SK-N-SH treated with all-trans-retinoic acid at 6 μM for 48 hours (cell line): ENCODE measurements around the gene ADRA2C.

Experiments
- ATAC-seq: fragments of 200-7000 bp; cut with Tn5 transposase; 3 replicates; pipeline ENCODE4 v1.9.1; 2020; ENCODE audit warnings: mild to moderate bottlenecking, moderate library complexity
- ARNTL ChIP-seq: fragments of 450-650 bp; formaldehyde crosslinking; IDR thresholded peaks from 2 replicates; pipeline ENCODE4 v1.5.0; 2020; ENCODE audit warnings: low read depth, mild to moderate bottlenecking, moderate library complexity, borderline replicate concordance
- BACH2 ChIP-seq: fragments of 250-450 bp; sonication (Bioruptor Pico); IDR thresholded peaks from 2 replicates; pipeline ENCODE4 v1.9.0; 2021; ENCODE audit warnings: mild to moderate bottlenecking, borderline replicate concordance
- ESRRG ChIP-seq: fragments of 250-450 bp; sonication (Bioruptor Pico); IDR thresholded peaks from 2 replicates; pipeline ENCODE4 v1.6.1; 2021; ENCODE audit warnings: mild to moderate bottlenecking
- GLIS3 ChIP-seq: fragments of 250-450 bp; sonication (Bioruptor Pico); IDR thresholded peaks from 2 replicates; pipeline ENCODE4 v1.5.0; 2020; ENCODE audit warnings: mild to moderate bottlenecking, moderate library complexity
- ISL1 ChIP-seq: fragments of 250-450 bp; sonication (Bioruptor Pico); IDR thresholded peaks from 2 replicates; pipeline ENCODE4 v2.1.2; 2022; ENCODE audit warnings: mild to moderate bottlenecking, moderate library complexity
- RARB ChIP-seq: fragments of 250-450 bp; sonication (Bioruptor Pico); IDR thresholded peaks from 2 replicates; pipeline ENCODE4 v1.8.0; 2021; ENCODE audit warnings: mild to moderate bottlenecking, moderate library complexity
- SNAI2 ChIP-seq: fragments of 250-450 bp; sonication (Bioruptor Pico); IDR thresholded peaks from 2 replicates; pipeline ENCODE4 v1.5.0; 2020; ENCODE audit warnings: mild to moderate bottlenecking, moderate library complexity
- ZC3H10 ChIP-seq: fragments of 250-450 bp; sonication (Bioruptor Pico); IDR thresholded peaks from 2 replicates; pipeline ENCODE4 v1.5.1; 2021; ENCODE audit warnings: mild to moderate bottlenecking, moderate library complexity
- ZFP3 ChIP-seq: fragments of 250-450 bp; sonication (Bioruptor Pico); IDR thresholded peaks from 2 replicates; pipeline ENCODE4 v1.5.0; 2020; ENCODE audit warnings: mild to moderate bottlenecking, moderate library complexity
- ZFP30 ChIP-seq: fragments of 450-650 bp; formaldehyde crosslinking; IDR thresholded peaks from 2 replicates; pipeline ENCODE4 v1.5.0; 2022; ENCODE audit warnings: mild to moderate bottlenecking, moderate library complexity
- ZNF565 ChIP-seq: fragments of 450-650 bp; formaldehyde crosslinking; conservative IDR thresholded peaks from 2 replicates; pipeline ENCODE4 v1.5.0; 2020; ENCODE audit warnings: low read depth, mild to moderate bottlenecking, moderate library complexity
- ZNF70 ChIP-seq: fragments of 450-650 bp; formaldehyde crosslinking; IDR thresholded peaks from 2 replicates; pipeline ENCODE4 v1.5.0; 2020; ENCODE audit warnings: mild to moderate bottlenecking, moderate library complexity
- ZNF8 ChIP-seq: fragments of 450-650 bp; formaldehyde crosslinking; IDR thresholded peaks from 2 replicates; pipeline ENCODE4 v1.5.0; 2020; ENCODE audit warnings: mild to moderate bottlenecking, moderate library complexity
- TF ChIP-seq, protein P1 (sequence below): fragments of 250-450 bp; sonication (Bioruptor Pico); IDR thresholded peaks from 2 replicates; pipeline ENCODE4 v1.5.0; 2020; ENCODE audit warnings: mild to moderate bottlenecking, moderate library complexity
- TF ChIP-seq, protein P2 (sequence below): fragments of 250-450 bp; sonication (Bioruptor Pico); IDR thresholded peaks from 2 replicates; pipeline ENCODE4 v1.5.1; 2021; ENCODE audit warnings: mild to moderate bottlenecking, moderate library complexity
- TF ChIP-seq, protein P3 (sequence below): fragments of 250-450 bp; sonication (Bioruptor Pico); IDR thresholded peaks from 2 replicates; pipeline ENCODE4 v1.8.0; 2021; ENCODE audit warnings: low read depth, mild to moderate bottlenecking, moderate library complexity, borderline replicate concordance
- TF ChIP-seq, protein P4 (sequence below): fragments of 250-450 bp; sonication (Bioruptor Pico); IDR thresholded peaks from 2 replicates; pipeline ENCODE4 v1.8.0; 2020; ENCODE audit warnings: mild to moderate bottlenecking, moderate library complexity, borderline replicate concordance

ADRA2C gene

DNA sequence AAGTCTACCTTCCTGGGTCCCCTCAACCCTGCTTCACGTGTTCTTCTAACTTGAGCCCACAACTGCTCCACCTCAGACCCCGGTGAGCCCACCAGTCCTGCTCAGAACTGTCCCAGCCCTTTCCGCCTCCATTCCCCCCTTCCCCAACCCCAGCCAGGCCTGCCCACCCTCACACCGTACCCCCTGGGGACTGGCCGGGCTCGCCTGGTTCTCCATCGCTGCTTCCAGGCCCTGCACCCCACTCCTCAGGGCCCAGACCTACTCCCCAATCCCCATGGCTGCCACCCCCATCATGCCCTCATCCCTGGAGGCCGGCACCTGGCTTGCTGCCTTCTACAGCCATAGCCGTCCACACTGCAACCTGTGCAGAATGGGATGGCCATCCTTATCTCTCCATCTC is 23.4 kb downstream of the ADRA2C start:
- TF ChIP-seq ISL1 (CRISPR knock-in tag) (no peak), ZNF8 (CRISPR knock-in tag) (no peak), RARB (no peak)
- TF ChIP-seq, protein P1, sequence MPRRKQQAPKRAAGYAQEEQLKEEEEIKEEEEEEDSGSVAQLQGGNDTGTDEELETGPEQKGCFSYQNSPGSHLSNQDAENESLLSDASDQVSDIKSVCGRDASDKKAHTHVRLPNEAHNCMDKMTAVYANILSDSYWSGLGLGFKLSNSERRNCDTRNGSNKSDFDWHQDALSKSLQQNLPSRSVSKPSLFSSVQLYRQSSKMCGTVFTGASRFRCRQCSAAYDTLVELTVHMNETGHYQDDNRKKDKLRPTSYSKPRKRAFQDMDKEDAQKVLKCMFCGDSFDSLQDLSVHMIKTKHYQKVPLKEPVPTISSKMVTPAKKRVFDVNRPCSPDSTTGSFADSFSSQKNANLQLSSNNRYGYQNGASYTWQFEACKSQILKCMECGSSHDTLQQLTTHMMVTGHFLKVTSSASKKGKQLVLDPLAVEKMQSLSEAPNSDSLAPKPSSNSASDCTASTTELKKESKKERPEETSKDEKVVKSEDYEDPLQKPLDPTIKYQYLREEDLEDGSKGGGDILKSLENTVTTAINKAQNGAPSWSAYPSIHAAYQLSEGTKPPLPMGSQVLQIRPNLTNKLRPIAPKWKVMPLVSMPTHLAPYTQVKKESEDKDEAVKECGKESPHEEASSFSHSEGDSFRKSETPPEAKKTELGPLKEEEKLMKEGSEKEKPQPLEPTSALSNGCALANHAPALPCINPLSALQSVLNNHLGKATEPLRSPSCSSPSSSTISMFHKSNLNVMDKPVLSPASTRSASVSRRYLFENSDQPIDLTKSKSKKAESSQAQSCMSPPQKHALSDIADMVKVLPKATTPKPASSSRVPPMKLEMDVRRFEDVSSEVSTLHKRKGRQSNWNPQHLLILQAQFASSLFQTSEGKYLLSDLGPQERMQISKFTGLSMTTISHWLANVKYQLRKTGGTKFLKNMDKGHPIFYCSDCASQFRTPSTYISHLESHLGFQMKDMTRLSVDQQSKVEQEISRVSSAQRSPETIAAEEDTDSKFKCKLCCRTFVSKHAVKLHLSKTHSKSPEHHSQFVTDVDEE (CRISPR knock-in tag), result no peak
- TF ChIP-seq, protein P2, sequence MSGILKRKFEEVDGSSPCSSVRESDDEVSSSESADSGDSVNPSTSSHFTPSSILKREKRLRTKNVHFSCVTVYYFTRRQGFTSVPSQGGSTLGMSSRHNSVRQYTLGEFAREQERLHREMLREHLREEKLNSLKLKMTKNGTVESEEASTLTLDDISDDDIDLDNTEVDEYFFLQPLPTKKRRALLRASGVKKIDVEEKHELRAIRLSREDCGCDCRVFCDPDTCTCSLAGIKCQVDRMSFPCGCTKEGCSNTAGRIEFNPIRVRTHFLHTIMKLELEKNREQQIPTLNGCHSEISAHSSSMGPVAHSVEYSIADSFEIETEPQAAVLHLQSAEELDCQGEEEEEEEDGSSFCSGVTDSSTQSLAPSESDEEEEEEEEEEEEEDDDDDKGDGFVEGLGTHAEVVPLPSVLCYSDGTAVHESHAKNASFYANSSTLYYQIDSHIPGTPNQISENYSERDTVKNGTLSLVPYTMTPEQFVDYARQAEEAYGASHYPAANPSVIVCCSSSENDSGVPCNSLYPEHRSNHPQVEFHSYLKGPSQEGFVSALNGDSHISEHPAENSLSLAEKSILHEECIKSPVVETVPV (CRISPR knock-in tag), result no peak
- ATAC-seq, result no peak

DNA sequence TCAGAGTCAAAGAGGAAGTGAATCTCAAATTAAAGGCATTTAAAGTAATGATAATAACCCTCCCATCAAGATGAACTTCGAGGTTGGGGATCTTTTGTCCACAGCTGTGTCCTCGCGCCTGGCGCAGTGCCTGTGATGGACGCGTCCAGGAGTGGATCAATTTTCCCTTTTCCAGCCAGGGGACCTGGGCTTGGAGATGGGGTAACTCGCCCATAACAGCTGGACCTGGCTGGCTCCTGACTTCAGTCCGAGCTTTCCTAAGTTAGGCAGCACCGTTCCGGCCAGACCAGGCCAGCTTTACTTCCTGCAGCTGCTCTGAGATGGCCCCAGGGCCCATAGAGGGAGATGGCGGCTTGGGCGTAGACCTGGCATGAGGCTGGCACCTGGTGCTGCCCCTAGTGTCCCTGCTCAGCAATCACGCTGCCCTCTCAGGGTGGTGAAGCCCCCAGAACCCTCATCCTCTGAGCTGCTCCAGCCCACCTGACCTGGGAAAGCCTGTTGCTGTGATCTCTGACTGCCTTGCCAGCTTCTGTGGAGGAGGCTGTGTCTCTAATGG is 23.9 kb downstream of the ADRA2C start:
- TF ChIP-seq, protein P3, sequence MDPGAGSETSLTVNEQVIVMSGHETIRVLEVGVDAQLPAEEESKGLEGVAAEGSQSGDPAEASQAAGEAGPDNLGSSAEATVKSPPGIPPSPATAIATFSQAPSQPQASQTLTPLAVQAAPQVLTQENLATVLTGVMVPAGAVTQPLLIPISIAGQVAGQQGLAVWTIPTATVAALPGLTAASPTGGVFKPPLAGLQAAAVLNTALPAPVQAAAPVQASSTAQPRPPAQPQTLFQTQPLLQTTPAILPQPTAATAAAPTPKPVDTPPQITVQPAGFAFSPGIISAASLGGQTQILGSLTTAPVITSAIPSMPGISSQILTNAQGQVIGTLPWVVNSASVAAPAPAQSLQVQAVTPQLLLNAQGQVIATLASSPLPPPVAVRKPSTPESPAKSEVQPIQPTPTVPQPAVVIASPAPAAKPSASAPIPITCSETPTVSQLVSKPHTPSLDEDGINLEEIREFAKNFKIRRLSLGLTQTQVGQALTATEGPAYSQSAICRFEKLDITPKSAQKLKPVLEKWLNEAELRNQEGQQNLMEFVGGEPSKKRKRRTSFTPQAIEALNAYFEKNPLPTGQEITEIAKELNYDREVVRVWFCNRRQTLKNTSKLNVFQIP (CRISPR knock-in tag), result no peak
- TF ChIP-seq, protein P2 (CRISPR knock-in tag), result no peak
- TF ChIP-seq GLIS3 (CRISPR knock-in tag) (no peak), SNAI2 (CRISPR knock-in tag) (no peak), ZC3H10 (CRISPR knock-in tag) (no peak)
- ATAC-seq, result no peak

DNA sequence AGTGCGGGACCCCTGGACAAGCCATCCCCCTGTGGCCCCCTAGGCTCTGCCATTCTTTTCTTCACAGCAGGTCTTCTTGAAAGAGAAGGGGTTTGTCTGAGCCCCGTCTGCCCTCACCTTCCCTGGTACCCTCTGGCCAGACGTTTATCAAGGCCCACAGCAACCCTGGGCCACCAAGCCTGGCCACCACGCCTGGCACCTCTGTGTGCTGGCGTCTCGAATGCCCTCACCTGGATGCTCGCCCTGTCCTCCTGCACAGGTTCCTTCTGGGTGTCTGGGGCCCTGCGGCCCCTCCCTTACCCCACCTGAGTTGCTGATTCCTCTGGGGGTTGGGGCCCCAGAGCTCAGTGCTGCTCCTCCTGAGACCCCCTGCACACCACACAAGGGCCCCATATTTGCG is 25.1 kb downstream of the ADRA2C start:
- ATAC-seq, result no peak
- TF ChIP-seq ISL1 (CRISPR knock-in tag) (no peak), ZFP30 (CRISPR knock-in tag) (no peak), ZNF565 (CRISPR knock-in tag) (no peak), ZFP3 (CRISPR knock-in tag) (no peak), ESRRG (CRISPR knock-in tag) (no peak)
- TF ChIP-seq, protein P4, sequence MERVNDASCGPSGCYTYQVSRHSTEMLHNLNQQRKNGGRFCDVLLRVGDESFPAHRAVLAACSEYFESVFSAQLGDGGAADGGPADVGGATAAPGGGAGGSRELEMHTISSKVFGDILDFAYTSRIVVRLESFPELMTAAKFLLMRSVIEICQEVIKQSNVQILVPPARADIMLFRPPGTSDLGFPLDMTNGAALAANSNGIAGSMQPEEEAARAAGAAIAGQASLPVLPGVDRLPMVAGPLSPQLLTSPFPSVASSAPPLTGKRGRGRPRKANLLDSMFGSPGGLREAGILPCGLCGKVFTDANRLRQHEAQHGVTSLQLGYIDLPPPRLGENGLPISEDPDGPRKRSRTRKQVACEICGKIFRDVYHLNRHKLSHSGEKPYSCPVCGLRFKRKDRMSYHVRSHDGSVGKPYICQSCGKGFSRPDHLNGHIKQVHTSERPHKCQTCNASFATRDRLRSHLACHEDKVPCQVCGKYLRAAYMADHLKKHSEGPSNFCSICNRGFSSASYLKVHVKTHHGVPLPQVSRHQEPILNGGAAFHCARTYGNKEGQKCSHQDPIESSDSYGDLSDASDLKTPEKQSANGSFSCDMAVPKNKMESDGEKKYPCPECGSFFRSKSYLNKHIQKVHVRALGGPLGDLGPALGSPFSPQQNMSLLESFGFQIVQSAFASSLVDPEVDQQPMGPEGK, result no peak

DNA sequence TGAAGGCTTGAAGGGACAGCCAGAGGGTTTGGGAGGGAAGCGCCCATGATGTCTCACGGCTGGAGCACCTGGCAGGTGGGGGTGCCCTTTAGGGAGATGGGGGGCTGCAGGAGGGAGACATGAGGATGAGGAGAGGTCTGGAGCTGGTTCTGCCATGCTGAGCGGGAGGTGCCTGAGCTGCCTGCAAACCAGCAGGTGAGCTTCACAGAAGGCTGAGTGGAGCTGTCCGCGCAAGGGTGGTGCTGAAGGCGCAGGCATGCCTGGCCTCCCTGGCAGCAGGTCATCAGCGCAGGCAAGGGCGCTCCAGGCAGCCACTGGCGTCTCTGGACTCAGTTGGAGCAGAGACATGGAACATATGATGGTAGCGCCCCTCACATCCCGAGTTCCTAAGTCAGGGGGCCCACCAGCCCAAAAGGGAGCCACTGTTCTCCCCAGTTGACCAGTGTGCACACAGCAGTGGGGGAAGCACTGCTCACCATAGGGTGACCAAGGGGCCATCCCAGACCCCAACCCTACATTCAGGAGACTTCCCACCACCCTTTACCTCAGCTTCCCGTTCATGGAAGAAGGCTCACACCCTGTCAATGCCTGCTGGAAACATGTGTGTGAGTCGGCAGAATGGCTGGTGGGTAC is 25.8 kb downstream of the ADRA2C start:
- ATAC-seq, result no peak
- TF ChIP-seq ARNTL (no peak), ZNF70 (no peak), SNAI2 (CRISPR knock-in tag) (no peak), BACH2 (no peak), ISL1 (CRISPR knock-in tag) (no peak)
- TF ChIP-seq, protein P3 (CRISPR knock-in tag), result no peak
- TF ChIP-seq, protein P4, result no peak
